CD14-positive monocyte (primary cell): ENCODE results near the gene ATP8A1. TPM values are rescaled to one million over a fixed set of nuclear protein-coding genes. Genes with fewer than 3 reads are reported as not detected.

ENCODE experiments used
- DNase-seq, 3 donors: peaks; one replicate each; pipeline ENCODE4 v3.0.0-alpha.2; 2011 to 2022
- H2AFZ ChIP-seq: 2 replicates; pipeline ENCODE4 v1.6.0; 2012; ENCODE audit warnings: mild to moderate bottlenecking, low read depth, low read length, inconsistent platforms; ENCODE audit not compliant: insufficient read depth, poor library complexity, severe bottlenecking
- H3K27ac ChIP-seq, 2 donors: 1 replicate in 1 of 2; 2 replicates in 1 of 2; pipeline ENCODE4 v1.5.1; 2012 to 2013; ENCODE audit warnings: low read length in 2 of 2, control low read depth in 1 of 2, inconsistent platforms in 1 of 2, low read depth in 1 of 2, mild to moderate bottlenecking in 1 of 2
- H3K27me3 ChIP-seq, 2 donors: one replicate each; pipeline versions ENCODE4 v1.6.0 to v1.6.1; 2011 to 2013; ENCODE audit warnings: low read length in 2 of 2; ENCODE audit not compliant: control insufficient read depth in 2 of 2, insufficient read depth in 2 of 2
- H3K36me3 ChIP-seq, 2 donors: replicated peaks in 1 of 2; 1 replicate in 1 of 2; 2 replicates in 1 of 2; pipeline versions ENCODE4 v1.5.1 to v1.6.1; 2012 to 2013; ENCODE audit warnings: low read length in 2 of 2, control low read depth in 1 of 2, inconsistent platforms in 1 of 2, mild to moderate bottlenecking in 1 of 2; ENCODE audit not compliant: insufficient read depth in 2 of 2, control insufficient read depth in 1 of 2
- H3K4me1 ChIP-seq, 2 donors: 1 replicate in 1 of 2; 2 replicates in 1 of 2; pipeline versions ENCODE4 v1.5.1 to v1.6.1; 2012 to 2013; ENCODE audit warnings: low read length in 2 of 2, control low read depth in 1 of 2, inconsistent platforms in 1 of 2, mild to moderate bottlenecking in 1 of 2, moderate library complexity in 1 of 2; ENCODE audit not compliant: insufficient read depth in 2 of 2, control insufficient read depth in 1 of 2
- H3K4me2 ChIP-seq: replicated peaks from 2 replicates; pipeline ENCODE3; 2012; ENCODE audit warnings: low read length, moderate library complexity, mild to moderate bottlenecking; ENCODE audit not compliant: poor library complexity, severe bottlenecking; ENCODE audit errors: extremely low read depth
- H3K4me3 ChIP-seq, 3 experiments: fragments of 200-600 bp in 1 of 3; sonication (generic) in 1 of 3; replicated peaks in 1 of 3; 1 replicate in 2 of 3; 2 replicates in 1 of 3; pipeline ENCODE4 v1.5.1; 2011 to 2013; ENCODE audit warnings: low read length in 3 of 3, mild to moderate bottlenecking in 3 of 3, control low read depth in 2 of 3, low read depth in 2 of 3, inconsistent platforms in 1 of 3, moderate library complexity in 1 of 3
- H3K79me2 ChIP-seq: 2 replicates; pipeline ENCODE4 v1.6.0; 2012; ENCODE audit warnings: mild to moderate bottlenecking, control low read depth, inconsistent platforms, low read length, moderate library complexity; ENCODE audit not compliant: insufficient read depth
- H3K9ac ChIP-seq: 2 replicates; pipeline ENCODE4 v1.6.0; 2017; ENCODE audit warnings: low read length, mild to moderate bottlenecking; ENCODE audit not compliant: insufficient read depth, poor library complexity, severe bottlenecking
- H3K9me3 ChIP-seq, 2 donors: replicated peaks in 1 of 2; 1 replicate in 1 of 2; 2 replicates in 1 of 2; pipeline versions ENCODE4 v1.5.1 to v1.6.1; 2012 to 2013; ENCODE audit warnings: low read length in 2 of 2, control low read depth in 1 of 2; ENCODE audit not compliant: control insufficient read depth in 1 of 2, insufficient read depth in 1 of 2
- H4K20me1 ChIP-seq: 2 replicates; pipeline ENCODE4 v1.6.0; 2012; ENCODE audit warnings: mild to moderate bottlenecking, low read length, control low read depth, moderate library complexity; ENCODE audit not compliant: insufficient read depth
- H3K27ac Mint-ChIP-seq, 7 donors: one replicate each; pipeline ENCODE4 v1.8.0; 2020; ENCODE audit warnings: mild to moderate bottlenecking in 7 of 7, mixed read lengths in 7 of 7, moderate library complexity in 6 of 7, inconsistent platforms in 2 of 7
- H3K27me3 Mint-ChIP-seq, 3 donors: one replicate each; pipeline ENCODE4 v1.8.0; 2021 to 2022; ENCODE audit warnings: low read depth in 3 of 3, mild to moderate bottlenecking in 3 of 3, mixed read lengths in 3 of 3, moderate library complexity in 3 of 3, inconsistent platforms in 1 of 3
- H3K36me3 Mint-ChIP-seq, 2 donors: one replicate each; pipeline ENCODE4 v1.8.0; 2020; ENCODE audit warnings: mixed read lengths in 2 of 2, inconsistent platforms in 1 of 2, mild to moderate bottlenecking in 1 of 2
- H3K4me1 Mint-ChIP-seq: one replicate; pipeline ENCODE4 v1.8.0; 2020; ENCODE audit warnings: mild to moderate bottlenecking, mixed read lengths
- H3K4me3 Mint-ChIP-seq, 2 donors: one replicate each; pipeline ENCODE4 v1.8.0; 2020; ENCODE audit warnings: mild to moderate bottlenecking in 2 of 2, mixed read lengths in 2 of 2, moderate library complexity in 1 of 2
- H3K9me3 Mint-ChIP-seq, 7 donors: one replicate each; pipeline ENCODE4 v1.8.0; 2020 to 2022; ENCODE audit warnings: mixed read lengths in 7 of 7, mild to moderate bottlenecking in 6 of 7, moderate library complexity in 6 of 7, inconsistent platforms in 2 of 7
- WGBS: methylation state at CpG from one replicate; pipeline ENCODE4 v1.1.5; 2013; ENCODE audit warnings: missing lambda C conversion rate; ENCODE audit not compliant: insufficient coverage; 5-methylcytosine and 5-hydroxymethylcytosine counted together
- intact Hi-C, 2 donors: fragments of 100-400 bp; cut with micrococcal nuclease; formaldehyde crosslinking; loops; one replicate each; pipeline versions ENCODE4 v1.15.0 to v1.15.1; 2023
- polyA plus RNA-seq, 3 donors: library from polyadenylated mRNA; depleted of rRNA in 1 of 3; unstranded in 2 of 3; stranded (reverse) in 1 of 3; fragments of 300-500 nt in 2 of 3; fragments of >200 nt in 1 of 3; fragmentation: Illumina TruSeq in 2 of 3; gene quantifications; 1 replicate in 2 of 3; 2 replicates in 1 of 3; pipeline ENCODE4 v1.2.3, GENCODE V29; 2012 to 2021
- TF ChIP-seq, protein P1 (sequence below): fragments of 200-600 bp; IDR thresholded peaks from one replicate; pipeline ENCODE4 v1.8.0; 2022; ENCODE audit warnings: antibody characterized with exemption, mild to moderate bottlenecking

The ATP8A1 gene
- polyA plus RNA-seq, 3 donors: 2.2 to 10.8 (median 3.2) TPM

DNA sequence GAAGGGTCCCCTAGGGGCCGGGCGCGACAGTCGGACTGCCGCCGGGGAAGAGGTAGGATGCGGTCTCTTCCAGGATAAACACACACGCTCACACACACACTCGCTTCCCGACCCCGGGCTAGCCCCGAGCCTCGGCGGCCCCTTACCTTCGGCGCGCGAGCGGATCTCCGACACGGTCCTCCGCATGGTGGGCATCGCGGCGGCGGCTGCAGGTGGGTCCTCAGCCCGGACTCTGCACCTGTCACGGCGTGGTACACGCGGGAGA, 294 bp downstream of the ATP8A1 start:
- WGBS: 0% methylated on average over 31 of the region's 31 CpGs
- no peaks in the 10 kb centered on the region for H3K9me3 ChIP-seq
- H3K36me3 ChIP-seq: no peaks in the 10 kb centered on the region
- Mint-ChIP-seq H3K4me1 (peaks cover 37% of the 10 kb centered on the region), H3K4me3 (peak overlapping the region; percentile 98), H3K36me3 (peaks cover 8 to 10% of the 10 kb centered on the region in 2 donors), H3K9me3 (peaks cover 2 to 8% (median 7%) of the 10 kb centered on the region in 7 donors), H3K27ac (peak overlapping the region; percentile 86 to 94 (median 91)), H3K27me3 (peaks cover 0 to 1% (median 0%) of the 10 kb centered on the region in 3 donors)
- H3K4me1 ChIP-seq: peaks cover 24 to 29% of the 10 kb centered on the region in 2 donors
- peaks cover 36% of the 10 kb centered on the region for H3K79me2 ChIP-seq
- H4K20me1 ChIP-seq: no peaks in the 10 kb centered on the region
- peak overlapping the region; percentile 99 for H2AFZ ChIP-seq
- peak overlapping the region; percentile 22 to 80 for H3K27ac ChIP-seq
- H3K9ac ChIP-seq: peak overlapping the region; percentile 84
- peak overlapping the region; percentile 88 to 96 (median 94) for H3K4me3 ChIP-seq
- no peak for DNase-seq
- intact Hi-C loops: loop anchor here in 1 of 2 donors (10.0 kb wide), 1 partner anchor 722 kb away; the partner anchor contains the start of gene TMEM33
- TF ChIP-seq, protein P1, sequence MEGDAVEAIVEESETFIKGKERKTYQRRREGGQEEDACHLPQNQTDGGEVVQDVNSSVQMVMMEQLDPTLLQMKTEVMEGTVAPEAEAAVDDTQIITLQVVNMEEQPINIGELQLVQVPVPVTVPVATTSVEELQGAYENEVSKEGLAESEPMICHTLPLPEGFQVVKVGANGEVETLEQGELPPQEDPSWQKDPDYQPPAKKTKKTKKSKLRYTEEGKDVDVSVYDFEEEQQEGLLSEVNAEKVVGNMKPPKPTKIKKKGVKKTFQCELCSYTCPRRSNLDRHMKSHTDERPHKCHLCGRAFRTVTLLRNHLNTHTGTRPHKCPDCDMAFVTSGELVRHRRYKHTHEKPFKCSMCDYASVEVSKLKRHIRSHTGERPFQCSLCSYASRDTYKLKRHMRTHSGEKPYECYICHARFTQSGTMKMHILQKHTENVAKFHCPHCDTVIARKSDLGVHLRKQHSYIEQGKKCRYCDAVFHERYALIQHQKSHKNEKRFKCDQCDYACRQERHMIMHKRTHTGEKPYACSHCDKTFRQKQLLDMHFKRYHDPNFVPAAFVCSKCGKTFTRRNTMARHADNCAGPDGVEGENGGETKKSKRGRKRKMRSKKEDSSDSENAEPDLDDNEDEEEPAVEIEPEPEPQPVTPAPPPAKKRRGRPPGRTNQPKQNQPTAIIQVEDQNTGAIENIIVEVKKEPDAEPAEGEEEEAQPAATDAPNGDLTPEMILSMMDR: no peak
- no peaks in the 10 kb centered on the region for H3K27me3 ChIP-seq
- H3K4me2 ChIP-seq: peak overlapping the region; percentile 95

DNA sequence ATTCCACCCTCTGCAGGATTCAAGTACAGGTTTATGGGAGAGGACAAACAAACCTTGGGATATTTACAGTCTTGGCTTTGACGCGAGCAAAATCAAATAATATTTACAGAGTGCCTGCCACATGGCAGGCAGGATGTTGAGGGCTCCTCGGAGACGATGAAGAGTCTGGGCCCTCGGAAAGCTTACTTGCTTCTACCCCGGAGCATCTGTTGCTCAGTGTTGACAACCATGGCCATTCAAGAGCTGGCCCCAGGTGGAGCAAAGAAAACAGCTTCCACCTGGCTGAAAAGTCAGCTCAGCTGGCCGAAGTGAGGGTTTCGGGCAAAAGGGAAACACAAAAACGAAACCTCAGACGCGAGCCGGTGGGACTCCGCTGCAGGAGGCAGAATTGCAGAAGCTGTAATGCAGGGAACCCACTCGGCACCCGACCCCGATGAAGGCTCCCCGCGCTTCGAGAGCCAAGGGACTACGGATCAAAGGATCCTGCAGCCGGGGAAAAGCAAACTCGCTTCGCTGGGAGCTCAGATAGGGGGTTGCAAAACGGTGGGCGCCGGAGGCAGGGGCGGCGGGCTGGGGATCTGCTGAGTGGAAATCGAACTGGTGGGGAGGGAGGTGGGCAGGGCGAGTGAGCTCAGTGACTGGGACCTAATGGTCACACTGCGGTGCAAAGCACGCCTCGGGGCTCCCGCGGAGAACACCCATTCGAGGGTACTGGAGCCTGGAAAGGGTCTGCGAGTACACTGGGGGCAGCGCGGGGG, 805 bp downstream of the ATP8A1 start:
- 0% methylated on average over 39 of the region's 39 CpGs for WGBS
- no peaks in the 10 kb centered on the region for H3K36me3 ChIP-seq
- H3K9me3 ChIP-seq: no peaks in the 10 kb centered on the region
- intact Hi-C loops: loop anchor here in 1 of 2 donors (10.0 kb wide), 1 partner anchor 721 kb away; the partner anchor contains the start of gene TMEM33
- H3K27me3 ChIP-seq: no peaks in the 10 kb centered on the region
- peak overlapping the region; percentile 22 to 80 for H3K27ac ChIP-seq
- peak overlapping the region; percentile 84 for H3K9ac ChIP-seq
- H3K27me3 Mint-ChIP-seq: no peaks in the 10 kb centered on the region
- peaks cover 37% of the 10 kb centered on the region for H3K4me1 Mint-ChIP-seq
- peaks cover 39% of the 10 kb centered on the region for H3K79me2 ChIP-seq
- TF ChIP-seq, protein P1: no peak
- H3K4me1 ChIP-seq: peaks cover 24 to 29% of the 10 kb centered on the region in 2 donors
- H3K27ac Mint-ChIP-seq: peak overlapping the region; percentile 86 to 94 (median 91)
- peak overlapping the region; percentile 95 for H3K4me2 ChIP-seq
- H3K4me3 Mint-ChIP-seq: peak overlapping the region; percentile 98
- H4K20me1 ChIP-seq: no peaks in the 10 kb centered on the region
- H3K4me3 ChIP-seq: peak overlapping the region; percentile 88 to 96 (median 94)
- peaks cover 5 to 13% (median 8%) of the 10 kb centered on the region in 7 donors for H3K9me3 Mint-ChIP-seq
- H2AFZ ChIP-seq: peak overlapping the region; percentile 99
- DNase-seq: peak; percentile 34 to 54 (median 38)
- H3K36me3 Mint-ChIP-seq: peaks cover 9 to 12% of the 10 kb centered on the region in 2 donors
